NB4 (cell line): Measurements from ENCODE around the gene AIF1L.

Experiments
- MAX ChIP-seq: IDR thresholded peaks from 2 replicates; pipeline ENCODE4 v1.6.1; 2011; ENCODE audit warnings: low read depth, low read length
- POLR2A ChIP-seq: IDR thresholded peaks from 2 replicates; pipeline ENCODE4 v1.6.1; 2011; ENCODE audit warnings: mild to moderate bottlenecking; ENCODE audit not compliant: insufficient read length; ENCODE audit errors: extremely low read depth
- TF ChIP-seq, protein P1 (sequence below): IDR thresholded peaks from one replicate; pipeline ENCODE4 v1.5.1; 2012; ENCODE audit warnings: low read depth, low read length

DNA sequence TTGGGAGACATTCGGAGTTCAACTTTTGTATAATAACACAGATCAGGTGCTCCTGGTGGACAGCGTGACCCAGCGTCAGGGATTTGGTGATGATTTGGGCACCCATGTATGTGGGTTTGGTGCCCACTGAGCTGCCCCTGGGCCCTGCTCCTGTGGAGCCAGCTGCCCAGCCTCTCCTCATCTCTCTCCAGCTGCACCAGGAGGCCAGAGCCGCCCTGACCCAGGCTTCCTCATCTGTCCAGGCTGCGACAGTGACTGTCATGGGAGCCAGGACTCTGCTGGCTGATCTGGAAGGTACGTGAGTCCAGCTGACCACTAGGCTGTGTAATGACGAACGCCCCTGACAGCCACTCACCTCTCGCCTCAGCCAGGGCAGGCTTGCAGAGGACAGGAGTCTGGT lies 14.5 kb upstream of the AIF1L start:
- TF ChIP-seq, protein P1, sequence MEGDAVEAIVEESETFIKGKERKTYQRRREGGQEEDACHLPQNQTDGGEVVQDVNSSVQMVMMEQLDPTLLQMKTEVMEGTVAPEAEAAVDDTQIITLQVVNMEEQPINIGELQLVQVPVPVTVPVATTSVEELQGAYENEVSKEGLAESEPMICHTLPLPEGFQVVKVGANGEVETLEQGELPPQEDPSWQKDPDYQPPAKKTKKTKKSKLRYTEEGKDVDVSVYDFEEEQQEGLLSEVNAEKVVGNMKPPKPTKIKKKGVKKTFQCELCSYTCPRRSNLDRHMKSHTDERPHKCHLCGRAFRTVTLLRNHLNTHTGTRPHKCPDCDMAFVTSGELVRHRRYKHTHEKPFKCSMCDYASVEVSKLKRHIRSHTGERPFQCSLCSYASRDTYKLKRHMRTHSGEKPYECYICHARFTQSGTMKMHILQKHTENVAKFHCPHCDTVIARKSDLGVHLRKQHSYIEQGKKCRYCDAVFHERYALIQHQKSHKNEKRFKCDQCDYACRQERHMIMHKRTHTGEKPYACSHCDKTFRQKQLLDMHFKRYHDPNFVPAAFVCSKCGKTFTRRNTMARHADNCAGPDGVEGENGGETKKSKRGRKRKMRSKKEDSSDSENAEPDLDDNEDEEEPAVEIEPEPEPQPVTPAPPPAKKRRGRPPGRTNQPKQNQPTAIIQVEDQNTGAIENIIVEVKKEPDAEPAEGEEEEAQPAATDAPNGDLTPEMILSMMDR = no peak
- no peak for TF ChIP-seq POLR2A
- TF ChIP-seq MAX = no peak
